IMR-90 (cell line): ENCODE results near the gene ALDH3A2. TPM values are rescaled to one million over a fixed set of nuclear protein-coding genes. Genes with fewer than 3 reads are reported as not detected.
"Not testable (repeated sequence)": the region's sequence is repeated elsewhere in the genome, so short reads cannot be mapped to it uniquely, and the experiment has no call there.

ENCODE experiments used
- ATAC-seq: fragments of 200-7000 bp; cut with Tn5 transposase; 2 replicates; pipeline ENCODE4 v1.9.1; 2020; ENCODE audit warnings: low read depth, mild to moderate bottlenecking, moderate library complexity
- BruUV-seq: library from RNA; stranded (reverse); fragments of 400-500 nt; replicated peaks from 2 replicates; lab custom pipeline; 2021; lab: Mats Ljungman, UMichigan
- CTCF ChIA-PET: fragments of 300-600 bp; formaldehyde crosslinking; extraction: SDS; loops from one replicate; lab custom pipeline; 2021; ENCODE audit warnings: antibody characterized with exemption; lab: Yijun Ruan, JAX
- POLR2A ChIA-PET: fragments of 300-600 bp; sonication (Branson Sonifier 250); formaldehyde crosslinking; loops from one replicate; lab custom pipeline; 2022; ENCODE audit warnings: antibody characterized with exemption; ENCODE audit not compliant: unreplicated experiment; lab: Charles Lee
- DNase-seq: peaks from one replicate; pipeline ENCODE4 v3.0.0; 2013
- H2AFZ ChIP-seq: replicated peaks from 2 replicates; pipeline ENCODE3; 2013; ENCODE audit warnings: low read length, mild to moderate bottlenecking; ENCODE audit not compliant: poor library complexity
- H2AK5ac ChIP-seq: 2 replicates; pipeline ENCODE4 v1.6.1; 2013; ENCODE audit warnings: low read depth, low read length, inconsistent platforms
- H2AK9ac ChIP-seq: replicated peaks from 2 replicates; pipeline ENCODE3; 2013; ENCODE audit warnings: mild to moderate bottlenecking, low read depth, low read length, moderate library complexity; ENCODE audit not compliant: poor library complexity
- H2BK120ac ChIP-seq: 2 replicates; pipeline ENCODE4 v1.6.1; 2013; ENCODE audit warnings: low read depth, low read length, inconsistent platforms
- H2BK15ac ChIP-seq: 3 replicates; pipeline ENCODE4 v1.6.1; 2013; ENCODE audit warnings: low read depth, low read length, inconsistent platforms
- H2BK20ac ChIP-seq: 2 replicates; pipeline ENCODE4 v1.6.1; 2013; ENCODE audit warnings: low read depth, mild to moderate bottlenecking, inconsistent platforms, low read length, moderate library complexity
- H2BK5ac ChIP-seq: 2 replicates; pipeline ENCODE4 v1.6.1; 2013; ENCODE audit warnings: mild to moderate bottlenecking, low read depth, low read length, inconsistent platforms; ENCODE audit not compliant: poor library complexity, severe bottlenecking
- H3K14ac ChIP-seq: replicated peaks from 2 replicates; pipeline ENCODE4 v1.6.1; 2013; ENCODE audit warnings: low read depth, low read length, inconsistent platforms
- H3K18ac ChIP-seq: 2 replicates; pipeline ENCODE4 v1.6.1; 2013; ENCODE audit warnings: low read depth, low read length, control low read depth
- H3K23ac ChIP-seq: 2 replicates; pipeline ENCODE4 v1.6.1; 2013; ENCODE audit warnings: low read depth, low read length, inconsistent platforms
- H3K27ac ChIP-seq: 2 replicates; pipeline ENCODE4 v1.5.1; 2013; ENCODE audit warnings: mild to moderate bottlenecking, control low read depth, low read length; ENCODE audit not compliant: insufficient read depth
- H3K27me3 ChIP-seq: 2 replicates; pipeline ENCODE4 v1.6.1; 2013; ENCODE audit warnings: low read length; ENCODE audit not compliant: control insufficient read depth, insufficient read depth
- H3K36me3 ChIP-seq: 2 replicates; pipeline ENCODE4 v1.6.1; 2013; ENCODE audit warnings: low read length, mixed read lengths; ENCODE audit not compliant: control insufficient read depth, insufficient read depth
- H3K4ac ChIP-seq: 2 replicates; pipeline ENCODE4 v1.6.1; 2013; ENCODE audit warnings: low read depth, low read length, inconsistent platforms
- H3K4me1 ChIP-seq: 2 replicates; pipeline ENCODE4 v1.6.1; 2013; ENCODE audit warnings: low read length, mixed read lengths; ENCODE audit not compliant: control insufficient read depth, insufficient read depth
- H3K4me2 ChIP-seq: 2 replicates; pipeline ENCODE4 v1.6.1; 2013; ENCODE audit warnings: low read depth, mild to moderate bottlenecking, control low read depth, low read length, moderate library complexity
- H3K4me3 ChIP-seq: 2 replicates; pipeline ENCODE4 v1.5.1; 2013; ENCODE audit warnings: low read depth, mild to moderate bottlenecking, control low read depth, low read length, moderate library complexity; ENCODE audit not compliant: insufficient read depth
- H3K56ac ChIP-seq: 2 replicates; pipeline ENCODE4 v1.6.1; 2013; ENCODE audit warnings: low read length, inconsistent platforms; ENCODE audit not compliant: insufficient read depth; ENCODE audit errors: extremely low read depth
- H3K79me1 ChIP-seq, 2 experiments: 2 replicates each; pipeline ENCODE4 v1.6.1; 2013; ENCODE audit warnings: low read length in 2 of 2, inconsistent platforms in 1 of 2, low read depth in 1 of 2
- H3K9ac ChIP-seq: 2 replicates; pipeline ENCODE4 v1.6.1; 2013; ENCODE audit warnings: low read depth, low read length, control low read depth
- H3K9me1 ChIP-seq: 2 replicates; pipeline ENCODE4 v1.6.1; 2013; ENCODE audit warnings: low read length, inconsistent platforms; ENCODE audit not compliant: insufficient read depth
- H3K9me3 ChIP-seq: 2 replicates; pipeline ENCODE4 v1.6.1; 2013; ENCODE audit warnings: low read length; ENCODE audit not compliant: control insufficient read depth, insufficient read depth
- H4K20me1 ChIP-seq: 2 replicates; pipeline ENCODE4 v1.6.1; 2013; ENCODE audit warnings: low read length, inconsistent platforms; ENCODE audit not compliant: insufficient read depth
- H4K5ac ChIP-seq: 2 replicates; pipeline ENCODE4 v1.6.1; 2013; ENCODE audit warnings: mild to moderate bottlenecking, low read depth, low read length, control low read depth
- H4K8ac ChIP-seq, 2 experiments: 2 replicates each; pipeline ENCODE4 v1.6.1; 2013; ENCODE audit warnings: low read depth in 2 of 2, low read length in 2 of 2, control low read depth in 1 of 2, inconsistent platforms in 1 of 2
- H4K91ac ChIP-seq: 2 replicates; pipeline ENCODE4 v1.6.1; 2013; ENCODE audit warnings: low read depth, low read length, inconsistent platforms; ENCODE audit not compliant: insufficient read depth
- whole genome bisulfite sequencing, 2 experiments: methylation state at CpG; one replicate each; pipeline versions ENCODE4 v1.1.5 to v1.1.7; 2013; ENCODE audit warnings: missing lambda C conversion rate in 2 of 2; ENCODE audit not compliant: insufficient read length in 1 of 2; ENCODE audit errors: extremely low coverage in 2 of 2; 5-methylcytosine and 5-hydroxymethylcytosine counted together
- dilution Hi-C: fragments of 300-500 bp; cut with HindIII; formaldehyde crosslinking; loops from one replicate; pipeline ENCODE4 v1.14.3; 2018; ENCODE audit warnings: low sequenced_read_pairs; ENCODE audit not compliant: unreplicated experiment
- in situ Hi-C: fragments of 300-500 bp; cut with MboI; formaldehyde crosslinking; loops from 3 replicates; pipeline ENCODE4 v1.14.3; 2019; ENCODE audit warnings: low sequenced_read_pairs, inconsistent platforms, mixed read lengths
- intact Hi-C: fragments of 100-400 bp; cut with micrococcal nuclease; formaldehyde crosslinking; loops from 2 replicates; pipeline ENCODE4 v1.10.0; 2022
- polyA plus RNA-seq, 3 experiments: library from polyadenylated mRNA; depleted of rRNA; stranded (reverse); fragments of >200 nt; gene quantifications; 2 replicates each; pipeline ENCODE4 v1.2.3, GENCODE V29; 2012; ENCODE audit warnings: low replicate concordance in 1 of 3
- total RNA-seq: library from RNA; depleted of rRNA; stranded (reverse); fragments of >200 nt; gene quantifications from 2 replicates; pipeline ENCODE4 v1.2.3, GENCODE V29; 2012

The ALDH3A2 gene
- total and polyA plus RNA-seq, 2 of the 4 experiments (the other 2 are of a cell fraction): 4.0 to 7.9 TPM

DNA sequence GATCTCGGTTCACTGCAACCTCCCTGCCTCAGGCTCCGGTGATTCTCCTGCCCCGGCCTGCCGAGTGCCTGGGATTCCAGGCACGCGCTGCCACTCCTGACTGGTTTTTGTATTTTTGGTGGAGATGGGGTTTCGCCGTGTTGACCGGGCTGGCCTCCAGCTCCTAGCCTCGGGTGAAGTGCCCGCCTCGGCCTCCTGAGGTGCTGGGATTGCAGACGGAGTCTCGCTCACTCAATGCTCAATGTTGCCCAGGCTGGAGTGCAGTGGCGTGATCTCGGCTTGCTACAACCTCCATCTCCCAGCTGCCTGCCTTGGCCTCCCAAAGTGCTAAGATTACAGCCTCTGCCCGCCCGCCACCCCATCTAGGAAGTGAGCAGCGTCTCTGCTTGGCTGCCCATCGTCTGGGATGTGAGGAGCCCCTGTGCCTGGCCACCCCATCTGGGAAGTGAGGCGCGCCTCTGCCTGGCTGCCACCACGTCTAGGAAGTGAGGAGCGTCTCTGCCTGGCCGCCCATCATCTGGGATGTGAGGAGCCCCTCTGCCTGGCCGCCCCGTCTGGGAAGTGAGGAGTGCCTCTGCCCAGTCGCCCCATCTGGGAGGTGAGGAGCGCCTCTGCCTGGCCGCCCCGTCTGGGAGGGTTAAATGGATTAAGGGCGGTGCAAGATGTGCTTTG, 36.5 kb downstream of the ALDH3A2 start:
- dilution Hi-C loops, H3K4me1 ChIP-seq, H3K4me2 ChIP-seq, H2AFZ ChIP-seq, H4K20me1 ChIP-seq, H3K79me1 ChIP-seq, H3K27me3 ChIP-seq, H3K23ac ChIP-seq, H3K4me3 ChIP-seq, H2BK120ac ChIP-seq, H3K9me1 ChIP-seq, H4K5ac ChIP-seq, H4K91ac ChIP-seq, H3K4ac ChIP-seq, H3K36me3 ChIP-seq, POLR2A ChIA-PET, H3K9me3 ChIP-seq, intact Hi-C loops, H2AK5ac ChIP-seq, DNase-seq, in situ Hi-C loops, H2BK20ac ChIP-seq, H2AK9ac ChIP-seq, ATAC-seq, H3K18ac ChIP-seq, H3K27ac ChIP-seq, H2BK15ac ChIP-seq, H3K14ac ChIP-seq, H3K56ac ChIP-seq, H2BK5ac ChIP-seq, CTCF ChIA-PET, BruUV-seq, H4K8ac ChIP-seq, H3K9ac ChIP-seq: not testable (repeated sequence)
- no CpG with 5 or more reads among the region's 32 CpGs for WGBS, 2 experiments
